CD4-positive, CD25-positive, alpha-beta regulatory T cell (primary cell): Measurements from ENCODE around the gene BAIAP3. TPM values are rescaled to one million over a fixed set of nuclear protein-coding genes. Genes with fewer than 3 reads are reported as not detected.
A peak's percentile ranks its signal among the peaks of the same experiment; 100 is the strongest.

Experiments
- ATAC-seq, 2 donors: fragments of 150-1000 bp; cut with Tn5 transposase; one replicate each; pipeline ENCODE4 v1.10.0; 2021; ENCODE audit warnings: low read depth in 2 of 2, moderate number of reproducible peaks in 2 of 2, moderate library complexity in 1 of 2
- DNase-seq, 3 donors: peaks; one replicate each; pipeline versions ENCODE4 v3.0.0 to v3.0.0-alpha.2; 2012 to 2022; ENCODE audit warnings: mixed read lengths in 1 of 3
- H3K27ac ChIP-seq: one replicate; pipeline ENCODE4 v1.7.0; 2013; ENCODE audit warnings: mild to moderate bottlenecking, low read length; ENCODE audit not compliant: insufficient read depth, poor library complexity, severe bottlenecking
- H3K27me3 ChIP-seq: one replicate; pipeline ENCODE4 v1.7.0; 2013; ENCODE audit warnings: low read length; ENCODE audit not compliant: control insufficient read depth, insufficient read depth
- H3K36me3 ChIP-seq: one replicate; pipeline ENCODE4 v1.7.0; 2013; ENCODE audit warnings: mild to moderate bottlenecking, low read length, moderate library complexity; ENCODE audit not compliant: control insufficient read depth, insufficient read depth
- H3K4me1 ChIP-seq: 2 replicates; pipeline ENCODE4 v1.7.0; 2013; ENCODE audit warnings: mild to moderate bottlenecking, low read length; ENCODE audit not compliant: insufficient read depth, control insufficient read depth, poor library complexity, severe bottlenecking
- H3K4me3 ChIP-seq: one replicate; pipeline ENCODE4 v1.7.0; 2013; ENCODE audit warnings: low read depth, mild to moderate bottlenecking, low read length, moderate library complexity
- H3K9me3 ChIP-seq, 2 experiments: 1 replicate in 1 of 2; 2 replicates in 1 of 2; pipeline ENCODE4 v1.7.0; 2013; ENCODE audit warnings: low read length in 2 of 2, mild to moderate bottlenecking in 1 of 2, moderate library complexity in 1 of 2; ENCODE audit not compliant: control insufficient read depth in 2 of 2
- H3K27ac Mint-ChIP-seq, 3 donors: one replicate each; pipeline ENCODE4 v1.8.0; 2020 to 2022; ENCODE audit warnings: mild to moderate bottlenecking in 3 of 3, mixed read lengths in 3 of 3, moderate library complexity in 2 of 3
- H3K27me3 Mint-ChIP-seq: one replicate; pipeline ENCODE4 v1.8.0; 2022; ENCODE audit warnings: mild to moderate bottlenecking, mixed read lengths
- H3K36me3 Mint-ChIP-seq: one replicate; pipeline ENCODE4 v1.8.0; 2020; ENCODE audit warnings: mixed read lengths
- H3K4me1 Mint-ChIP-seq, 4 donors: one replicate each; pipeline ENCODE4 v1.8.0; 2020 to 2022; ENCODE audit warnings: mixed read lengths in 4 of 4, mild to moderate bottlenecking in 1 of 4
- H3K4me3 Mint-ChIP-seq, 4 donors: one replicate each; pipeline ENCODE4 v1.8.0; 2020 to 2022; ENCODE audit warnings: mild to moderate bottlenecking in 4 of 4, mixed read lengths in 4 of 4, moderate library complexity in 3 of 4
- H3K9me3 Mint-ChIP-seq, 7 donors: one replicate each; pipeline ENCODE4 v1.8.0; 2020 to 2022; ENCODE audit warnings: mixed read lengths in 7 of 7, mild to moderate bottlenecking in 3 of 7, moderate library complexity in 2 of 7
- polyA plus RNA-seq, 4 donors: library from polyadenylated mRNA; unstranded; fragments of 300-500 nt; fragmentation: Illumina TruSeq; gene quantifications; one replicate each; pipeline ENCODE4 v1.2.3, GENCODE V29; 2021
- total RNA-seq: library from RNA; stranded (reverse); gene quantifications from one replicate; pipeline ENCODE4 v1.2.3, GENCODE V29; 2022

BAIAP3 gene
- total and polyA plus RNA-seq, 5 donors from 2014 or later, result 0.11 to 3.1 (median 0.35) TPM

- Histone ChIP-seq H3K27me3 (no peaks in the 10 kb centered on the region), H3K4me1 (peaks cover 20% of the 10 kb centered on the region), H3K36me3 (peaks cover 9% of the 10 kb centered on the region), H3K27ac (no peak overlapping the region), H3K4me3 (no peak overlapping the region), H3K9me3 (no peaks in the 10 kb centered on the region)
- no peaks in the 10 kb centered on the region for H3K27me3 Mint-ChIP-seq
- H3K36me3 Mint-ChIP-seq, result no peaks in the 10 kb centered on the region
- peaks cover 0 to 18% (median 3%) of the 10 kb centered on the region in 4 donors for H3K4me1 Mint-ChIP-seq
- DNase-seq, result no peak
- no peak overlapping the region for H3K27ac Mint-ChIP-seq
- peak overlapping the region in 1 of 4 donors; percentile 58 for H3K4me3 Mint-ChIP-seq
- H3K9me3 Mint-ChIP-seq, result no peaks in the 10 kb centered on the region
- no peak for ATAC-seq
These were observed 11.1 kb downstream of the BAIAP3 start for GRCh38 chr16:1344499-1344898.

GRCh38 chr16:1345087-1345486 is 11.6 kb downstream of the BAIAP3 start:
- Histone ChIP-seq H3K27ac (no peak overlapping the region), H3K36me3 (peaks cover 14% of the 10 kb centered on the region), H3K9me3 (no peaks in the 10 kb centered on the region), H3K4me3 (no peak overlapping the region), H3K4me1 (peaks cover 20% of the 10 kb centered on the region), H3K27me3 (no peaks in the 10 kb centered on the region)
- H3K4me1 Mint-ChIP-seq, result peaks cover 0 to 20% (median 3%) of the 10 kb centered on the region in 4 donors
- no peaks in the 10 kb centered on the region for H3K27me3 Mint-ChIP-seq
- no peak for DNase-seq
- H3K36me3 Mint-ChIP-seq, result no peaks in the 10 kb centered on the region
- H3K4me3 Mint-ChIP-seq, result peak overlapping the region in 1 of 4 donors; percentile 58
- H3K27ac Mint-ChIP-seq, result no peak overlapping the region
- no peak for ATAC-seq
- no peaks in the 10 kb centered on the region for H3K9me3 Mint-ChIP-seq

- no peaks in the 10 kb centered on the region for H3K36me3 Mint-ChIP-seq
- H3K4me3 Mint-ChIP-seq, result no peak overlapping the region
- H3K27me3 Mint-ChIP-seq, result no peaks in the 10 kb centered on the region
- peaks cover 15% of the 10 kb centered on the region for H3K36me3 ChIP-seq
- DNase-seq (no peak), ATAC-seq (no peak)
- H3K27ac ChIP-seq, result no peak overlapping the region
- H3K4me1 ChIP-seq, result peaks cover 27% of the 10 kb centered on the region
- H3K27ac Mint-ChIP-seq, result no peak overlapping the region
- H3K9me3 Mint-ChIP-seq, result no peaks in the 10 kb centered on the region
- no peaks in the 10 kb centered on the region for H3K27me3 ChIP-seq
- peaks cover 0 to 26% (median 3%) of the 10 kb centered on the region in 4 donors for H3K4me1 Mint-ChIP-seq
- no peak overlapping the region for H3K4me3 ChIP-seq
- H3K9me3 ChIP-seq, result no peaks in the 10 kb centered on the region
These were observed 12.4 kb downstream of the BAIAP3 start for GRCh38 chr16:1345651-1346421.

GRCh38 chr16:1346422-1347285 is 13.2 kb downstream of the BAIAP3 start:
- Histone ChIP-seq H3K36me3 (peaks cover 15% of the 10 kb centered on the region), H3K4me3 (no peak overlapping the region), H3K27me3 (no peaks in the 10 kb centered on the region), H3K9me3 (no peaks in the 10 kb centered on the region), H3K4me1 (peaks cover 32% of the 10 kb centered on the region), H3K27ac (no peak overlapping the region)
- Mint-ChIP-seq H3K9me3 (no peaks in the 10 kb centered on the region), H3K27me3 (no peaks in the 10 kb centered on the region), H3K4me3 (no peak overlapping the region), H3K27ac (no peak overlapping the region), H3K36me3 (no peaks in the 10 kb centered on the region), H3K4me1 (peaks cover 0 to 29% (median 3%) of the 10 kb centered on the region in 4 donors)
- no peak for ATAC-seq
- no peak for DNase-seq

- Mint-ChIP-seq H3K4me1 (peaks cover 0 to 29% (median 4%) of the 10 kb centered on the region in 4 donors), H3K9me3 (peaks cover 0 to 3% (median 0%) of the 10 kb centered on the region in 7 donors), H3K4me3 (no peak overlapping the region), H3K27me3 (peaks cover 2% of the 10 kb centered on the region), H3K36me3 (no peaks in the 10 kb centered on the region), H3K27ac (no peak overlapping the region)
- no peak overlapping the region for H3K27ac ChIP-seq
- peaks cover 30% of the 10 kb centered on the region for H3K4me1 ChIP-seq
- no peaks in the 10 kb centered on the region for H3K9me3 ChIP-seq
- no peak overlapping the region for H3K4me3 ChIP-seq
- H3K27me3 ChIP-seq, result no peaks in the 10 kb centered on the region
- ATAC-seq (no peak), DNase-seq (no peak)
- H3K36me3 ChIP-seq, result peaks cover 15% of the 10 kb centered on the region
These were observed 13.9 kb downstream of the BAIAP3 start for GRCh38 chr16:1347286-1347855.

- Histone ChIP-seq H3K4me3 (no peak overlapping the region), H3K4me1 (peaks cover 29% of the 10 kb centered on the region), H3K9me3 (no peaks in the 10 kb centered on the region), H3K36me3 (peaks cover 15% of the 10 kb centered on the region), H3K27me3 (no peaks in the 10 kb centered on the region), H3K27ac (no peak overlapping the region)
- no peak for ATAC-seq
- Mint-ChIP-seq H3K4me1 (peaks cover 0 to 28% (median 7%) of the 10 kb centered on the region in 4 donors), H3K27me3 (peaks cover 5% of the 10 kb centered on the region), H3K4me3 (no peak overlapping the region), H3K27ac (no peak overlapping the region), H3K36me3 (no peaks in the 10 kb centered on the region), H3K9me3 (peaks cover 0 to 3% (median 0%) of the 10 kb centered on the region in 7 donors)
- DNase-seq, result no peak
These were observed 14.5 kb downstream of the BAIAP3 start for GRCh38 chr16:1347962-1348361.

GRCh38 chr16:1348441-1348840 is 15.0 kb downstream of the BAIAP3 start:
- Mint-ChIP-seq H3K9me3 (peaks cover 0 to 3% (median 0%) of the 10 kb centered on the region in 7 donors), H3K36me3 (peaks cover 3% of the 10 kb centered on the region), H3K27me3 (peaks cover 5% of the 10 kb centered on the region), H3K4me3 (peak overlapping the region in 1 of 4 donors; percentile 19), H3K27ac (no peak overlapping the region), H3K4me1 (peaks cover 0 to 28% (median 8%) of the 10 kb centered on the region in 4 donors)
- no peak overlapping the region for H3K27ac ChIP-seq
- DNase-seq (no peak), ATAC-seq (no peak)
- no peaks in the 10 kb centered on the region for H3K9me3 ChIP-seq
- peaks cover 15% of the 10 kb centered on the region for H3K36me3 ChIP-seq
- no peaks in the 10 kb centered on the region for H3K27me3 ChIP-seq
- no peak overlapping the region for H3K4me3 ChIP-seq
- H3K4me1 ChIP-seq, result peaks cover 26% of the 10 kb centered on the region
